Effector memory CD4-positive, alpha-beta T cell (primary cell): Measurements from ENCODE around the gene DLX6.
"Not testable (repeated sequence)": the region's sequence is repeated elsewhere in the genome, so short reads cannot be mapped to it uniquely, and the experiment has no call there.

Experiments used
- DNase-seq, 3 donors: peaks; one replicate each; pipeline ENCODE4 v3.0.0-alpha.2; 2020
- H3K27ac ChIP-seq: 2 replicates; pipeline ENCODE4 v1.7.0; 2013; ENCODE audit warnings: mild to moderate bottlenecking, low read length, moderate library complexity; ENCODE audit not compliant: insufficient read depth, poor library complexity, severe bottlenecking
- H3K27me3 ChIP-seq: replicated peaks from 2 replicates; pipeline ENCODE4 v1.7.0; 2013; ENCODE audit warnings: mild to moderate bottlenecking, low read length; ENCODE audit not compliant: insufficient read depth, control insufficient read depth, poor library complexity, severe bottlenecking
- H3K36me3 ChIP-seq: 2 replicates; pipeline ENCODE4 v1.7.0; 2013; ENCODE audit warnings: mild to moderate bottlenecking, low read length, moderate library complexity; ENCODE audit not compliant: control insufficient read depth, insufficient read depth
- H3K4me1 ChIP-seq: 2 replicates; pipeline ENCODE4 v1.7.0; 2013; ENCODE audit warnings: low read length, mild to moderate bottlenecking; ENCODE audit not compliant: control insufficient read depth, insufficient read depth, poor library complexity, severe bottlenecking
- H3K4me3 ChIP-seq: 2 replicates; pipeline ENCODE4 v1.7.0; 2013; ENCODE audit warnings: low read length, low read depth, mild to moderate bottlenecking; ENCODE audit not compliant: insufficient read depth, poor library complexity, severe bottlenecking
- H3K9me3 ChIP-seq: 2 replicates; pipeline ENCODE4 v1.7.0; 2013; ENCODE audit warnings: mild to moderate bottlenecking, low read length, moderate library complexity; ENCODE audit not compliant: control insufficient read depth

DLX6 gene

GRCh38 chr7:97024209-97025129 lies 19.1 kb downstream of the DLX6 start, which contains the start of gene DLX5:
TSS of gene DLX5 (minus strand) at chr7:97024831. CDS start at chr7:97024623, 208 bp downstream.
- no peak within 1 kb of the TSS for H3K4me3 ChIP-seq
- peaks cover 49% of the 10 kb centered on the region for H3K27me3 ChIP-seq
- no peaks in the 10 kb centered on the region for H3K36me3 ChIP-seq
- H3K4me1 ChIP-seq: peaks cover 23% of the 10 kb centered on the region
- no peaks in the 10 kb centered on the region for H3K9me3 ChIP-seq
- no peak for DNase-seq
- no peak within 1 kb of the TSS for H3K27ac ChIP-seq

DNA sequence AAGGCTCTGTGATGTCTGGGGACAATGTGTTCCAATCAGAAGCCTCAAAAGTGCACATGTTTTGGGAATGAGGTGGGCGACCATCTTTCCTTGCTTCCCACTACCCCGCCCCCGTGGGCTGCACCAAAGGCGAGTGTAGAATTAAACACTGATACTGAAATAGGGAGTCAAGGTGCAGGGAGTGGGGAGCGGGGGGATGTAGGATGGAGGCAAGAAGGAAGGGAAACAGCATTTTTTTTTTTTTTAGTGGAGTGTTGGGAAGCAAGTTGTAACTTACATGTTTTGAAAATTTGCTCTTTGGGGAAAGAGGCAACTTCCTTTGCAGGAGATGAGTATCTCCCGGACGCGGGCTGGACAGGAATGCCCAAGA lies 19.8 kb downstream of the DLX6 start:
- Histone ChIP-seq H3K27me3 (peaks cover 45% of the 10 kb centered on the region), H3K4me3 (no peak overlapping the region)

DNA sequence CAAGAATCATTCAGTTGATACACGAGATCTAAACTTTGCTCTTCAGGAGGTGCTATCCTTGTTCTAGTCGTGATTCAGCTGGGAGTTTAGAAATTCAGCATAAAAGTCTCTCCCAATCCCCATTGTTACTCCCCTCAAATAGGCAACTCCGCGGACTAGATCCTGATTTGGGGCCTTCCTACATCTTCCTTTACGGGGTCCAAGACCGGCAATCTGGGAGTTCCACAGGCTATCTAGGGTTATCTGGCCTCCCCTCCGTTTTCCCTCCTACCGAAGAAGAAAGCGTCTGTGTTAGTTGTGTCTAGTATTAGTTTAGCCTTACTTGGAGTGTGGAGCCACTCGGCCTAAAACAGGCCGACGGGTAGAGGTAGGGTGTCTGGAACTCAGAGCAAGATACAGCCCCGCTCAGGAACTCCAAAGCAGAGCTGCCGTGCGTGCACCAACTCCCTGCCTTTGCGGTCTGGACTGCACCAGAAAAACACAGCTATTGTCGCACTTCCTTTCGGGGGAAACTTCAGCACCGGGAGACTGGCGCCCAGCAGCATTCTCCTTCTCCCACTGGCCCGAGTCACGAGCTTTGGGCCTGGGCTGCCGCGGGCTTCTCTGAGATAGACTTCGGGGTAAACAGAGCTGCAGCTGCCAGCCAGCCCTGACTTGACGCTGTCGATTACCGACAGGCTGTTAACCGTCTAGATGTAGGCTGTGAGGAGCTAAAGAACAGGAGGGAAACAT lies 20.8 kb downstream of the DLX6 start:
- no peak overlapping the region for H3K27ac ChIP-seq
- no peak overlapping the region for H3K4me3 ChIP-seq
- H3K9me3 ChIP-seq: no peaks in the 10 kb centered on the region
- H3K27me3 ChIP-seq: peaks cover 39% of the 10 kb centered on the region
- H3K4me1 ChIP-seq: peaks cover 20% of the 10 kb centered on the region
- H3K36me3 ChIP-seq: no peaks in the 10 kb centered on the region
- DNase-seq: no peak

More for the DNA sequence above, 19.8 kb downstream of the DLX6 start:
- Histone ChIP-seq H3K36me3 (no peaks in the 10 kb centered on the region), H3K4me1 (peaks cover 23% of the 10 kb centered on the region), H3K27ac (no peak overlapping the region), H3K9me3 (no peaks in the 10 kb centered on the region)
- DNase-seq: no peak

- H3K9me3 ChIP-seq: no peaks in the 10 kb centered on the region
- no peak overlapping the region for H3K27ac ChIP-seq
- no peaks in the 10 kb centered on the region for H3K36me3 ChIP-seq
- peak overlapping the region; percentile 40 for H3K4me3 ChIP-seq
- peaks cover 15% of the 10 kb centered on the region for H3K4me1 ChIP-seq
- H3K27me3 ChIP-seq: peaks cover 32% of the 10 kb centered on the region
- DNase-seq: no peak
Observed at GRCh38 chr7:97026715-97027426, 21.5 kb downstream of the DLX6 start.

DNA sequence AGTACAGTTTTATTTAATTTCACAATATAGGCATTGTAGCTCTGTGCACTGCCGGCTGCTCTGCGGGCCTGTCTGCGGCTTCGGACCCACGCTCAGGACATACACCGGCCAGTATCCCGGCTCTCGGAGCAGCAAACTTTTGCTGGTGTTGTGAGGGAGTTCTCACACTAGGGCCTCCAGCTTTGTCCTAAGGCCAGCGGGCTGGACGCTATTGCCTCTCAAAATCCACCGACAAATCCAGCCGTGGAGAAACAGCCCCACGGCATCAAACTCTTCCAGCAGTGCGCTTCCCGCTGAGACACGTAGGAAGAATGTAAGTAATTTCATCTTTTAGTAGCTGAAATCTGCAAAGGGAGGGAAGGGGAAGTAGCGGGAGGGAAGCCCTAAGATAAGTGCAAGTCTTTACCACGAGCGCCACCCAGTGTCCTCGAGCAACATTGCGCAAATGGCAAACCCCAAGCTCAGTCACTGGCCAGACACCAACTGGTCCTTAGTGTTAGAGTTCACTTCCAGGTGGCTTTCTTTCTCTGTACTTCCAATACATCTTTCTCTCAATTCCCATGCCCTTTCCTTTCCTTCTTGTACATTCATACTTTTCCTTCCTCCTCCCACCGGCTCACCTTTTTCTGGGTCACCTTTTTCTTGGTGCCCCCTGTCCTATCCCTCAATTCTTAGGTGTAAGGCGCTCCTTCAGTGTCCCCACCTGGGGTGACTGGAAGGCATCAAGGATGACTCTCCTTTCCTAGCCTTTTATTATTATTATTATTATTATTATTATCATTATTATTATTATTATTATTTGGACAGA lies 22.3 kb downstream of the DLX6 start:
- Histone ChIP-seq H3K27ac (no peak overlapping the region), H3K9me3 (no peaks in the 10 kb centered on the region), H3K36me3 (no peaks in the 10 kb centered on the region), H3K27me3 (peaks cover 27% of the 10 kb centered on the region), H3K4me1 (peaks cover 15% of the 10 kb centered on the region), H3K4me3 (peak overlapping the region; percentile 40)
- peak; percentile 25 to 43 (median 26) for DNase-seq

- DNase-seq, H3K4me1 ChIP-seq, H3K4me3 ChIP-seq, H3K9me3 ChIP-seq, H3K27me3 ChIP-seq, H3K36me3 ChIP-seq, H3K27ac ChIP-seq: not testable (repeated sequence)
Observed at GRCh38 chr7:97034213-97034852, 29.0 kb downstream of the DLX6 start.

DNA sequence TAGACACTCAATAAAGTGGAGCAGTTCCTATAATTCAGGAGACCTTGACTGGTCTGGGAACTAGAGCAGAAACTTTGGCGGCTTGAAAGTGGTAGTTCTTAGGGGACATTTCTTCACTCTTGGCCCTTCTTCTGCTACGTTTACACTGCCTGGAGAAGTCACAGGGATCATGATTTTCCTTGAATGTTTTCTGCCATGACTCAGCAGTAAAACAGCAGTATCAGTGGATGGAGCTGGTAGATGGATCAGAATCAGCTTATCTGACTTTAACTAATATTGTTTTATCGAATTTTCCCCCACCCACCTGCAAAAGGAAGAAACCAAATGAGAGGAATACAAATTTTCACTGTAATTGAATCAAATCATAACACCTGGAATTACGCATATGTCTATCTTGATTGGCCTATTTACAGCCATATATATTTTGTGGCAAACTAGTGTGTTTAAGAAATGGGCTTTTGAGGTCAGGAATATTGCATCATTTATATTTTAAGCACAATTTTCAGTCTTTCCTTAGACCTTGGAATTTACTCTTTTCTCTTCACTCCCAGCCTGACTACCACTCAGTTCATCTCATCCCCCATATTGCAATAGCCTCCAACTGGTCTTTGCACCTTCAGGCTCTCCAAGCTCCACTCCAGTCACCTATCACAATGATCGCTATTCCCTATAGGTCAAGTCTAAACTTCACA lies 34.2 kb downstream of the DLX6 start:
- H3K36me3 ChIP-seq: no peaks in the 10 kb centered on the region
- no peak overlapping the region for H3K27ac ChIP-seq
- no peaks in the 10 kb centered on the region for H3K4me1 ChIP-seq
- H3K27me3 ChIP-seq: no peaks in the 10 kb centered on the region
- H3K9me3 ChIP-seq: no peaks in the 10 kb centered on the region
- no peak for DNase-seq
- no peak overlapping the region for H3K4me3 ChIP-seq

DNA sequence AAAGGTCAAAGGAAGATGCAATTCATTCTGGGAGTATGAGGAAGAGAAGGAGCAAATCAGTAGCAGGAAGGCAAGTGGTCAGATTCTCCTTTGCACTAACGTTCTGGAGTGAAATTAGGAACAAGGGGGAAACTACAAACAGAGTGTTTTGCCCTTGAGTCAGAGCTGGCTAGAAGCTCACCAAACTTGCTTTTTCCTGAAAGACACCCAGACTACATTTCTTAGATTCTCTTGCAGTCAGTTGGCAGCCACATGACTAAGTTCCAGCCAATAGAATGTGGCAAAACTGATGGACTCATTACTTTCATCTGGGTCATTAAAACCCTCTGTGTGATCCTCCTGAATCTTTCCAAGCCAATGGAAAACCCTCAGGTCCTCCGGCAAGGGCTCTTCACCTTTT lies 37.9 kb downstream of the DLX6 start:
- Histone ChIP-seq H3K9me3 (no peaks in the 10 kb centered on the region), H3K36me3 (no peaks in the 10 kb centered on the region), H3K27ac (no peak overlapping the region), H3K4me3 (no peak overlapping the region), H3K4me1 (no peaks in the 10 kb centered on the region), H3K27me3 (no peaks in the 10 kb centered on the region)
- no peak for DNase-seq
